ENCODE results near the gene WIZ. TPM values are rescaled to one million over a fixed set of nuclear protein-coding genes. Genes with fewer than 3 reads are reported as not detected.

Gene WIZ
- total RNA-seq, 1 donor from 2014 or later, result 42.7 TPM

- no peak for TF ChIP-seq CTCF (IDR thresholded peaks at IDR 0.05; ENCODE audit: insufficient read depth, low read length, poor library complexity, severe bottlenecking)
- Histone ChIP-seq H3K27me3 (ENCODE audit: control insufficient read depth, insufficient read depth, low read length) (peaks cover 29% of the 10 kb centered on the region), H3K4me3 (ENCODE audit: low read depth, low read length) (no peak overlapping the region), H3K36me3 (ENCODE audit: control insufficient read depth, insufficient read depth, low read length) (no peaks in the 10 kb centered on the region)
- DNase-seq (ENCODE audit: low read depth), result no peak
These were observed 17.3 kb upstream of the WIZ start for GRCh38 chr19:15466851-15467733.

DNA sequence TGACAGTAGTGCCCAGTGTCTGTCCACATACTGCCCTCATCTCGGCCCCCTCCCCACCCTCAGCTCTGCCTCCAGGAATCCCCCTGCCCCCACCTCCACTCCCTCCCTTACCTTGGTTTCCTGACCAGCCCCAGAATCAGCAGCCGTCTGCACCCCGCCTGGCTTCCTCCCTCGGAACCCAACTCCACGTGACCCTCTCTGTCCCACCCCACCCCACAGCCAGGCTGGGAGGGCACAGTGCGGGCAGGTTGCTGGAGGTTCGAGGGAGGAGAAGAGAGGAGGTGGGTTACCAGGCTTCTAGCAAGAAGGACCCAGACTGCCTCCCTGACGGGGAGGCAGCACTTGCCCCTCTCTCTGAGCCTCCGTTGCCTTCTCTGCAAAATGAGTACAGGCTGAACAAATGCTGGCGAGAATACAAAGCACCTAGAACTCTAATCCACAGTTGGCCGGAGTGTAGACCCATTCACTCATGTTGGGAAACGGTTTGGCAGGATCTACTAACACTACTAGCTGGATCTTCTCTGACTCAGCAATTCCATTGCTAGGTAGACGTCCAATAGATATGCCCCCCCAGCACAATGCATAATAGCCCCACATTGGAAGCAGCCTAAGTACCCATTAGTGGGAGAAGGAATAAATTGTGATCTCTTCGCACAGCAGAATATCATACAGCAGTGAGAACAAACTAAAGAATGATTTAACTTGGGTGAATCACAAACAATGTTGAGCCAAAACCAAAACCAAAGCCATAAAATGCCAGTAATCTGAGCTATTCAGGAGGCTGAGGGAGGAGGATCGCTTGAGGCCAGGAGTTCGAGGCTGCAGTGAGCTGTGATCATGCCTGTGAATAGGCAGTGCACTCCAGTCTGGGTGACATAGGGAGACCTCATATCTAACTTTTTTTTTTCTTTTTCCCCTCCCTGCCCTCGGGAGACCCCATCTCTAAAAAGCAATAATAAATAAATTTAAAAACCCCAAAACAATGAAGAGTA lies 14.9 kb upstream of the WIZ start, which contains the start of gene RASAL3:
TSS of gene RASAL3 (minus strand) at position 151 of the 992 bp plus-strand sequence. CDS start 186 bp downstream, outside the sequence.
- H3K36me3 ChIP-seq (ENCODE audit: control insufficient read depth, insufficient read depth, low read length), result no peaks in the 10 kb centered on the region
- no peak for TF ChIP-seq CTCF (IDR thresholded peaks at IDR 0.05; ENCODE audit: insufficient read depth, low read length, poor library complexity, severe bottlenecking)
- peaks cover 37% of the 10 kb centered on the region for H3K27me3 ChIP-seq (ENCODE audit: control insufficient read depth, insufficient read depth, low read length)
- no peak within 1 kb of the TSS for H3K4me3 ChIP-seq (ENCODE audit: low read depth, low read length)
- no peak for DNase-seq (ENCODE audit: low read depth)

- H3K36me3 ChIP-seq (ENCODE audit: control insufficient read depth, insufficient read depth, low read length), result no peaks in the 10 kb centered on the region
- no peak for TF ChIP-seq CTCF (IDR thresholded peaks at IDR 0.05; ENCODE audit: insufficient read depth, low read length, poor library complexity, severe bottlenecking)
- no peak for DNase-seq (ENCODE audit: low read depth)
- H3K27me3 ChIP-seq (ENCODE audit: control insufficient read depth, insufficient read depth, low read length), result peaks cover 29% of the 10 kb centered on the region
- no peak overlapping the region for H3K4me3 ChIP-seq (ENCODE audit: low read depth, low read length)
These were observed 14.2 kb upstream of the WIZ start for GRCh38 chr19:15463861-15464371.

DNA sequence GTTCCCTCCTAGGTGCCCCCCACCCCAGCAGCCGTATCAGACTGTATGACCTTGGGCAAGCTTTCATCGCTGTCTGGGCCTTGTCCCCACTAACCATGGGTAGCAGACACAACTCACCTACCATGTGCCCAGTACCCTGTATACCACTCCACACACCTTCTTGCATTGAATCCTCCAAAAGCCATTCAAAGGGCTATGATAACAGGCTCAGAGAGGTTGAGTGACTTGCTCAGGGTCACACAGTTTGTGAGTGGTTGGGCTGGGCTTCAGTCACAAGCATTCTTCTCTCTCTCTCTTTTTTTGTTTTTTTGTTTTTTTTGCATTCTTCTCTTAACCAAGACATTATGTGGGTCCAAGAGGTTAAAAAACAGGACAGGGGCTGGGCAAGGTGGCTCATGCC lies 11.9 kb upstream of the WIZ start:
- TF ChIP-seq CTCF (IDR thresholded peaks at IDR 0.05; ENCODE audit: insufficient read depth, low read length, poor library complexity, severe bottlenecking), result no peak
- H3K36me3 ChIP-seq (ENCODE audit: control insufficient read depth, insufficient read depth, low read length), result no peaks in the 10 kb centered on the region
- DNase-seq (ENCODE audit: low read depth), result no peak
- peaks cover 44% of the 10 kb centered on the region for H3K27me3 ChIP-seq (ENCODE audit: control insufficient read depth, insufficient read depth, low read length)
- no peak overlapping the region for H3K4me3 ChIP-seq (ENCODE audit: low read depth, low read length)

DNA sequence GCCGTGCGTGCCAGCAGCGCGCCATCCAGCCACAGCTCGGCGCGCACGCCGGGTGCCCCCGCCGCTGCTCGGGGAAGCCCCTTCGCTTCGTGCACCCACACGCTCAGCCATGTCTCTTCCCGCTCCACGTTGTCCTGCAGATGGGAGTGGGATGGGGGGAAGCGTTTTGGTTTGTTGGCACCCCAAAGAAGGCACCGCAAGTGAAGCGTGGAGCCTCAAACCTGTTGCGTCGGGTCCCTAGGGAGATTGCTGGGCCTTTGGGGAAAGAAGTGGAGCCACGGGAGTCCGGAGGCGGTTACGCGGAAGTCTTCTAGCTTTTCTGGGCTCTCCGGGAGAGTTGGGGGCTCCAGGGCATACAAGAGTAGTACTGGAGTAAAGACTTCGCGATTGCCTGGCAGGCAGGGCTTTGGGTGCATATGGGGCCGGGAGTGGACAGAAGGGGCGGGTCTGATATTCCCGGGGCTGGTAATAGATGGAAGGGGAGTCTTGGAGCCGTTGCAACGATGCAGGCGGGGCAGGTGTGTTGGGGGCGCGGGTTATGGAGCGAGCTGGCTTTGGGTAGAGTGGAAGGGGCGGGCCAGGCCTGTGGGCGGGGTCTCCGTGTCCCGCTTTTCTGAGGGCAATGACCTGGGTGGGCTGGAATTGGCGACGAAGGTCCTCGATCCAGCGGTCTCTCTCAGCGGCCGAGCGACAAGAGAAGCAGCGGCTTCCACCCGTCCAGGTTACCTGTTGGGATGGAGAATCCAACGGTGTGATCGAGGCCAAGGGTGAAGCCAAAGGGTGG lies 8.1 kb upstream of the WIZ start:
- Histone ChIP-seq H3K36me3 (ENCODE audit: control insufficient read depth, insufficient read depth, low read length) (no peaks in the 10 kb centered on the region), H3K4me3 (ENCODE audit: low read depth, low read length) (no peak overlapping the region), H3K27me3 (ENCODE audit: control insufficient read depth, insufficient read depth, low read length) (peaks cover 59% of the 10 kb centered on the region)
- DNase-seq (ENCODE audit: low read depth), result no peak
- TF ChIP-seq CTCF (IDR thresholded peaks at IDR 0.05; ENCODE audit: insufficient read depth, low read length, poor library complexity, severe bottlenecking), result no peak
